ENCODE data around the gene CIAO3.
"Not testable (repeated sequence)": the region's sequence is repeated elsewhere in the genome, so short reads cannot be mapped to it uniquely, and the experiment has no call there.

GRCh38 chr16:754121-754607 is 13.4 kb upstream of the CIAO3 start:
- not testable (repeated sequence) for TF ChIP-seq POLR2A (IDR thresholded peaks at IDR 0.05; ENCODE audit: low read depth, low read length); SMARCA5 (IDR thresholded peaks at IDR 0.05); MAX (IDR thresholded peaks at IDR 0.05; ENCODE audit: low read depth, low read length); ZNF274 (IDR thresholded peaks at IDR 0.05; ENCODE audit: insufficient read depth, insufficient read length); NFIC (IDR thresholded peaks at IDR 0.05; ENCODE audit: low read depth, low read length); RFX5 (IDR thresholded peaks at IDR 0.05; ENCODE audit: low read depth, low read length); REST (IDR thresholded peaks at IDR 0.05; ENCODE audit: low read depth, low read length); MXI1 (IDR thresholded peaks at IDR 0.05; ENCODE audit: low read depth, low read length); SREBF1 (IDR thresholded peaks at IDR 0.05; ENCODE audit: low read length)

Measured in GM12878 (cell line).